ENCODE results near the gene TNS3.

DNA sequence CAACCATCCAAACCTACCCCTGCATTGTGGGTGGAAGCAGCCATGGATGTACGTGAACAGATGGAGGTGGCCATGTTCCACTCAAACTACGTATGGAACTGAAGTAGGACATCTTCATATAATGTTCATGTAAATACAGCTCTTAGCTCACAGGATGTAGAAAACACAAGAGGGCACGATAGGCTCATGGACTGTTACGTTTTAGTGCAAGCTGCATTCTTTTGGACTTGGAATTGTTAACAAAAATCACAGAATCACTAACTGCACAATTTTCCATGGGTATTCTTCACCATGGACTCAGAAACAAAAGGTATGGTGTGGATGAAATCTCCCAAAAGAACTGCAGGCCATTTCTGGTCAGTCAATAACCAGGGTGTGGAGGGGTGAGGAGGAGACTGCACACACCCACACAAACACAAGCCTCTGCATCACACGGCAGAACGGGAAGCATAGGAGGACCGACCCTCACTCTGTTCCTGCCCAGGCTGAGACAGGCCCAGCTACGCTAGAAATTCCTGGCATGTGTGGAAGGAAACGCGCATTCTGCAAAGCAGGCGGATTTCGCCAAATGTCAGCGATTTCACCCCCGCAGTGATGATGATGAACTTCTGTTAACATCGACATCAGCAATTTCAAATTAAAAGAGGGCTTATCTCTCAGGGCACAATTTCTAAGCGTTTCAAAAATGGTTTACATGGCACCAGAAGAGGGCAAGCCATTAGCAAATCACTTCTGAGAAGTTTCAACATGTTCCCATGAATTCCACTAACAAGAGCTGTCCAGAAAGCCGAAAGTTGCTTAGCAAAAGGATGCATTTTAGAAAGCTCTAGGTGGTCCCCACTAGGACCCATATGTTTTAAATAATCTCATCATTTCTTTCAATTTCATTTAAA lies 149.0 kb downstream of the TNS3 start:
- TF ChIP-seq, protein P1, sequence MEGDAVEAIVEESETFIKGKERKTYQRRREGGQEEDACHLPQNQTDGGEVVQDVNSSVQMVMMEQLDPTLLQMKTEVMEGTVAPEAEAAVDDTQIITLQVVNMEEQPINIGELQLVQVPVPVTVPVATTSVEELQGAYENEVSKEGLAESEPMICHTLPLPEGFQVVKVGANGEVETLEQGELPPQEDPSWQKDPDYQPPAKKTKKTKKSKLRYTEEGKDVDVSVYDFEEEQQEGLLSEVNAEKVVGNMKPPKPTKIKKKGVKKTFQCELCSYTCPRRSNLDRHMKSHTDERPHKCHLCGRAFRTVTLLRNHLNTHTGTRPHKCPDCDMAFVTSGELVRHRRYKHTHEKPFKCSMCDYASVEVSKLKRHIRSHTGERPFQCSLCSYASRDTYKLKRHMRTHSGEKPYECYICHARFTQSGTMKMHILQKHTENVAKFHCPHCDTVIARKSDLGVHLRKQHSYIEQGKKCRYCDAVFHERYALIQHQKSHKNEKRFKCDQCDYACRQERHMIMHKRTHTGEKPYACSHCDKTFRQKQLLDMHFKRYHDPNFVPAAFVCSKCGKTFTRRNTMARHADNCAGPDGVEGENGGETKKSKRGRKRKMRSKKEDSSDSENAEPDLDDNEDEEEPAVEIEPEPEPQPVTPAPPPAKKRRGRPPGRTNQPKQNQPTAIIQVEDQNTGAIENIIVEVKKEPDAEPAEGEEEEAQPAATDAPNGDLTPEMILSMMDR (IDR thresholded peaks at IDR 0.05 in 2 of 3, conservative IDR thresholded peaks at IDR 0.05 in 1 of 3; ENCODE audit: control insufficient read depth in 2 of 3, extremely low read depth in 1 of 3, insufficient read depth in 1 of 3, low read depth in 3 of 3, low read length in 3 of 3) = no peak
- no peak for TF ChIP-seq POLR2A (IDR thresholded peaks at IDR 0.05; ENCODE audit: low read depth, low read length)
- TF ChIP-seq EZH2 (IDR thresholded peaks at IDR 0.05; ENCODE audit: borderline replicate concordance, control insufficient read depth, low read depth, low read length) = no peak
- TF ChIP-seq ATF3 (IDR thresholded peaks at IDR 0.05; ENCODE audit: borderline replicate concordance, extremely low read depth, low read depth, low read length) = no peak
- no peak for TF ChIP-seq SMC3 (IDR thresholded peaks at IDR 0.05; ENCODE audit: borderline replicate concordance, low read length)
- TF ChIP-seq YBX1 (IDR thresholded peaks at IDR 0.05) = no peak
- TF ChIP-seq SP1 (IDR thresholded peaks at IDR 0.05; ENCODE audit: low read depth, low read length) = no peak
- TF ChIP-seq ZNF24 (IDR thresholded peaks at IDR 0.05) = no peak
- no peak for TF ChIP-seq EP300 (IDR thresholded peaks at IDR 0.05; ENCODE audit: borderline replicate concordance in 1 of 2, control insufficient read depth in 1 of 2, low read depth in 2 of 2, low read length in 2 of 2)
- no peak for TF ChIP-seq CHD4 (IDR thresholded peaks at IDR 0.05)
- TF ChIP-seq MAX (IDR thresholded peaks at IDR 0.05; ENCODE audit: low read depth, low read length) = no peak
- TF ChIP-seq, protein P2, sequence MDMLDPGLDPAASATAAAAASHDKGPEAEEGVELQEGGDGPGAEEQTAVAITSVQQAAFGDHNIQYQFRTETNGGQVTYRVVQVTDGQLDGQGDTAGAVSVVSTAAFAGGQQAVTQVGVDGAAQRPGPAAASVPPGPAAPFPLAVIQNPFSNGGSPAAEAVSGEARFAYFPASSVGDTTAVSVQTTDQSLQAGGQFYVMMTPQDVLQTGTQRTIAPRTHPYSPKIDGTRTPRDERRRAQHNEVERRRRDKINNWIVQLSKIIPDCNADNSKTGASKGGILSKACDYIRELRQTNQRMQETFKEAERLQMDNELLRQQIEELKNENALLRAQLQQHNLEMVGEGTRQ (IDR thresholded peaks at IDR 0.05; ENCODE audit: borderline replicate concordance, low read depth, low read length) = no peak
- TF ChIP-seq TARDBP (IDR thresholded peaks at IDR 0.05; ENCODE audit: borderline replicate concordance) = no peak
- no peak for TF ChIP-seq TBL1XR1 (IDR thresholded peaks at IDR 0.05; ENCODE audit: low read depth, low read length)

Measured in GM12878 (cell line).